H1 (cell line): Measurements from ENCODE around the gene DNAJC24. TPM values are rescaled to one million over a fixed set of nuclear protein-coding genes. Genes with fewer than 3 reads are reported as not detected.

ENCODE experiments used
- CTCF ChIA-PET: fragments of 300-600 bp; sonication (Branson Sonifier 250); formaldehyde crosslinking; loops from one replicate; lab custom pipeline; 2021; ENCODE audit not compliant: partially characterized antibody; lab: Charles Lee
- POLR2A ChIA-PET: fragments of 300-600 bp; sonication (Branson Sonifier 250); formaldehyde crosslinking; loops from one replicate; lab custom pipeline; 2021; ENCODE audit warnings: inconsistent platforms; ENCODE audit not compliant: partially characterized antibody; lab: Charles Lee
- DNase-seq, 2 experiments: peaks; one replicate each; pipeline versions ENCODE4 v3.0.0 to v3.0.0-alpha.2; 2010 to 2022; ENCODE audit warnings: low spot score in 2 of 2, low read depth in 1 of 2, mixed read lengths in 1 of 2
- FAIRE-seq: peaks from 2 replicates; lab custom pipeline; 2011; peaks lifted over from hg19 to GRCh38; lab: Jason Lieb, UNC
- H2AFZ ChIP-seq: 2 replicates; pipeline ENCODE4 v1.8.1; 2012; ENCODE audit warnings: low read length, inconsistent platforms
- H2AK5ac ChIP-seq: 2 replicates; pipeline ENCODE4 v1.6.1; 2013; ENCODE audit warnings: low read depth, low read length
- H2BK120ac ChIP-seq: replicated peaks from 2 replicates; pipeline ENCODE3; 2013; ENCODE audit warnings: low read depth, low read length, inconsistent platforms
- H2BK12ac ChIP-seq: 2 replicates; pipeline ENCODE4 v1.6.1; 2013; ENCODE audit warnings: low read depth, low read length
- H2BK15ac ChIP-seq: 2 replicates; pipeline ENCODE4 v1.6.1; 2013; ENCODE audit warnings: low read length
- H2BK20ac ChIP-seq: 2 replicates; pipeline ENCODE4 v1.6.1; 2013; ENCODE audit warnings: low read length
- H2BK5ac ChIP-seq: 2 replicates; pipeline ENCODE4 v1.6.1; 2013; ENCODE audit warnings: low read depth, low read length
- H3K14ac ChIP-seq: 2 replicates; pipeline ENCODE4 v1.6.1; 2013; ENCODE audit warnings: inconsistent platforms; ENCODE audit not compliant: insufficient read length
- H3K18ac ChIP-seq: 2 replicates; pipeline ENCODE4 v1.6.1; 2013; ENCODE audit warnings: low read length; ENCODE audit errors: extremely low read depth
- H3K23ac ChIP-seq: 2 replicates; pipeline ENCODE4 v1.6.1; 2013; ENCODE audit warnings: inconsistent platforms; ENCODE audit not compliant: insufficient read length
- H3K23me2 ChIP-seq: 2 replicates; pipeline ENCODE4 v1.6.1; 2013; ENCODE audit warnings: low read depth, low read length
- H3K27ac ChIP-seq: 2 replicates; pipeline ENCODE4 v1.6.1; 2011; ENCODE audit warnings: low read depth, low read length, inconsistent platforms
- H3K27me3 ChIP-seq, 4 experiments: replicated peaks in 1 of 4; 1 replicate in 1 of 4; 2 replicates in 3 of 4; pipeline versions ENCODE4 v1.6.1 to v1.8.1; 2011 to 2013; ENCODE audit warnings: low read length in 3 of 4, mild to moderate bottlenecking in 3 of 4, inconsistent platforms in 2 of 4, mixed read lengths in 2 of 4, moderate library complexity in 1 of 4; ENCODE audit not compliant: control insufficient read depth in 3 of 4, insufficient read depth in 3 of 4; ENCODE audit errors: extremely low read depth in 1 of 4
- H3K36me3 ChIP-seq, 4 experiments: 2 replicates each; pipeline versions ENCODE4 v1.6.1 to v1.8.1; 2011 to 2013; ENCODE audit warnings: mild to moderate bottlenecking in 4 of 4, low read length in 3 of 4, moderate library complexity in 2 of 4, control low read depth in 1 of 4, inconsistent platforms in 1 of 4; ENCODE audit not compliant: insufficient read depth in 4 of 4, control insufficient read depth in 2 of 4
- H3K4ac ChIP-seq: replicated peaks from 2 replicates; pipeline ENCODE3; 2013; ENCODE audit warnings: low read length, low read depth, mixed read lengths, inconsistent platforms; ENCODE audit not compliant: insufficient read length
- H3K4me1 ChIP-seq, 4 experiments: replicated peaks in 1 of 4; 1 replicate in 1 of 4; 2 replicates in 3 of 4; pipeline versions ENCODE4 v1.6.1 to v1.8.1; 2011 to 2013; ENCODE audit warnings: low read length in 3 of 4, inconsistent platforms in 2 of 4, mixed read lengths in 1 of 4; ENCODE audit not compliant: insufficient read depth in 4 of 4, control insufficient read depth in 3 of 4
- H3K4me2 ChIP-seq, 2 experiments: 2 replicates each; pipeline versions ENCODE4 v1.6.1 to v1.8.1; 2011 to 2013; ENCODE audit warnings: low read depth in 2 of 2, low read length in 2 of 2, control low read depth in 1 of 2, inconsistent platforms in 1 of 2, mild to moderate bottlenecking in 1 of 2; ENCODE audit not compliant: insufficient read depth in 1 of 2
- H3K4me3 ChIP-seq, 4 experiments: fragments of 200-600, 300-600 bp in 1 of 4; sonication (generic), shearing (Covaris generic), sonication (Bioruptor Twin) in 1 of 4; 2 replicates each; pipeline versions ENCODE4 v1.5.1 to v1.8.1; 2011 to 2016; ENCODE audit warnings: low read length in 4 of 4, low read depth in 3 of 4, control low read depth in 2 of 4, inconsistent platforms in 2 of 4, mild to moderate bottlenecking in 2 of 4, mixed read lengths in 1 of 4, moderate library complexity in 1 of 4; ENCODE audit not compliant: insufficient read depth in 2 of 4; ENCODE audit errors: extremely low read depth in 1 of 4
- H3K56ac ChIP-seq: replicated peaks from 2 replicates; pipeline ENCODE3; 2013; ENCODE audit warnings: low read depth, mild to moderate bottlenecking, mixed read lengths, low read length, inconsistent platforms; ENCODE audit not compliant: insufficient read length
- H3K79me1 ChIP-seq: 2 replicates; pipeline ENCODE4 v1.6.1; 2013; ENCODE audit warnings: low read depth, low read length, control low read depth
- H3K79me2 ChIP-seq, 2 experiments: 2 replicates each; pipeline versions ENCODE4 v1.6.1 to v1.8.1; 2012 to 2013; ENCODE audit warnings: low read length in 2 of 2, mild to moderate bottlenecking in 2 of 2, inconsistent platforms in 1 of 2; ENCODE audit not compliant: insufficient read depth in 2 of 2, control insufficient read depth in 1 of 2
- H3K9ac ChIP-seq, 4 experiments: replicated peaks in 1 of 4; 1 replicate in 1 of 4; 2 replicates in 3 of 4; pipeline versions ENCODE4 v1.6.1 to v1.8.1; 2011 to 2013; ENCODE audit warnings: low read depth in 3 of 4, low read length in 3 of 4, control low read depth in 2 of 4, mild to moderate bottlenecking in 2 of 4, moderate library complexity in 2 of 4, inconsistent platforms in 1 of 4; ENCODE audit errors: extremely low read depth in 1 of 4
- H3K9me3 ChIP-seq, 2 experiments: 2 replicates each; pipeline versions ENCODE4 v1.6.1 to v1.8.1; 2012 to 2013; ENCODE audit warnings: mild to moderate bottlenecking in 2 of 2, moderate library complexity in 2 of 2, control low read depth in 1 of 2, inconsistent platforms in 1 of 2, low read depth in 1 of 2, low read length in 1 of 2, mixed read lengths in 1 of 2; ENCODE audit not compliant: insufficient read depth in 2 of 2
- H4K20me1 ChIP-seq, 2 experiments: replicated peaks in 1 of 2; 2 replicates each; pipeline versions ENCODE3 to v1.8.1; 2011 to 2013; ENCODE audit warnings: inconsistent platforms in 2 of 2, low read length in 2 of 2, mild to moderate bottlenecking in 1 of 2; ENCODE audit not compliant: insufficient read depth in 2 of 2, control insufficient read depth in 1 of 2
- H4K5ac ChIP-seq: 2 replicates; pipeline ENCODE4 v1.6.1; 2013; ENCODE audit warnings: low read length, low read depth, mixed read lengths, inconsistent platforms; ENCODE audit not compliant: insufficient read length
- H4K8ac ChIP-seq: 2 replicates; pipeline ENCODE4 v1.8.0; 2013; ENCODE audit warnings: mild to moderate bottlenecking, moderate library complexity, low read length, inconsistent platforms; ENCODE audit not compliant: insufficient read depth; ENCODE audit errors: extremely low read depth
- H4K91ac ChIP-seq: replicated peaks from 2 replicates; pipeline ENCODE3; 2013; ENCODE audit warnings: low read length, mixed read lengths, inconsistent platforms; ENCODE audit not compliant: insufficient read length
- CHD2 ChIP-seq: IDR thresholded peaks from 2 replicates; pipeline ENCODE4 v1.6.1; 2012; ENCODE audit warnings: low read length, improper control_type of control experiment
- EP300 ChIP-seq, 2 experiments: IDR thresholded peaks; 1 replicate in 1 of 2; 2 replicates in 1 of 2; pipeline ENCODE4 v1.6.1; 2011 to 2012; ENCODE audit warnings: low read depth in 2 of 2, low read length in 2 of 2, mild to moderate bottlenecking in 2 of 2, borderline replicate concordance in 1 of 2, inconsistent platforms in 1 of 2, moderate library complexity in 1 of 2
- EZH2 ChIP-seq: fragments of 200-600 bp; sonication (generic); IDR thresholded peaks from 2 replicates; pipeline ENCODE4 v1.7.1; 2012; ENCODE audit warnings: low read depth, mild to moderate bottlenecking, moderate library complexity, low read length, inconsistent platforms; ENCODE audit not compliant: severe bottlenecking
- GTF2F1 ChIP-seq: IDR thresholded peaks from 2 replicates; pipeline ENCODE4 v1.6.1; 2012; ENCODE audit warnings: low read depth, low read length, improper control_type of control experiment, borderline replicate concordance
- JUND ChIP-seq: IDR thresholded peaks from 2 replicates; pipeline ENCODE4 v1.6.1; 2011; ENCODE audit warnings: mild to moderate bottlenecking, improper control_type of control experiment, low read length
- KDM5A ChIP-seq: fragments of 200-600 bp; IDR thresholded peaks from 2 replicates; pipeline ENCODE4 v1.7.1; 2012; ENCODE audit warnings: mild to moderate bottlenecking, low read length, inconsistent platforms, mixed read lengths
- NANOG ChIP-seq: IDR thresholded peaks from 2 replicates; pipeline ENCODE4 v1.6.1; 2011; ENCODE audit warnings: low read length, low read depth, mild to moderate bottlenecking, inconsistent platforms; ENCODE audit not compliant: insufficient read depth, poor library complexity, severe bottlenecking
- PHF8 ChIP-seq: fragments of 200-600 bp; sonication (generic); conservative IDR thresholded peaks from 2 replicates; pipeline ENCODE4 v1.7.1; 2012; ENCODE audit warnings: low read depth, mild to moderate bottlenecking, inconsistent platforms, low read length, moderate library complexity
- POLR2AphosphoS5 ChIP-seq: IDR thresholded peaks from 2 replicates; pipeline ENCODE4 v1.6.1; 2011; ENCODE audit warnings: low read depth, low read length
- SP1 ChIP-seq: IDR thresholded peaks from 2 replicates; pipeline ENCODE4 v1.6.1; 2011; ENCODE audit warnings: low read depth, low read length
- TAF1 ChIP-seq: IDR thresholded peaks from 2 replicates; pipeline ENCODE4 v1.6.1; 2011; ENCODE audit warnings: mild to moderate bottlenecking, low read depth, low read length
- TEAD4 ChIP-seq: IDR thresholded peaks from 2 replicates; pipeline ENCODE4 v1.6.1; 2012; ENCODE audit warnings: low read depth, low read length, inconsistent platforms, mixed read lengths
- WGBS, 2 experiments: shearing (Covaris generic) in 1 of 2; methylation state at CpG; one replicate each; pipeline versions ENCODE4 v1.1.6 to v1.1.7; 2013 to 2015; ENCODE audit warnings: low lambda C conversion rate in 2 of 2, mixed read lengths in 2 of 2, inconsistent platforms in 1 of 2, low coverage in 1 of 2, missing lambda C conversion rate in 1 of 2; ENCODE audit not compliant: insufficient replicate concordance in 2 of 2, insufficient coverage in 1 of 2, insufficient read length in 1 of 2; ENCODE audit errors: extremely low coverage in 1 of 2, missing lambda C conversion rate in 1 of 2; 5-methylcytosine and 5-hydroxymethylcytosine counted together
- polyA plus RNA-seq, 7 experiments: library from polyadenylated mRNA; depleted of rRNA in 3 of 7; stranded (reverse) in 5 of 7; unstranded in 2 of 7; fragments of >200 nt in 5 of 7; fragments of 200-250 nt in 2 of 7; gene quantifications; 1 replicate in 5 of 7; 2 replicates in 1 of 7; 4 replicates in 1 of 7; pipeline versions ENCODE4 v1.2.1 to v1.2.3, GENCODE V29; 2011 to 2013; ENCODE audit warnings: missing spikeins in 2 of 7, mixed read lengths in 2 of 7
- total RNA-seq: library from RNA; stranded (reverse); fragmentation: NEBNext Ultra II Directional; extraction: Animal tissue kit (Norgen Biotek cat#: 25700); gene quantifications from 2 replicates; pipeline ENCODE4 v1.2.1, GENCODE V29; 2021
- TF ChIP-seq, protein P1 (sequence below): IDR thresholded peaks from 2 replicates; pipeline ENCODE4 v1.6.1; 2012; ENCODE audit warnings: inconsistent platforms

The DNAJC24 gene
- total and polyA plus RNA-seq, 2 of the 8 experiments (the other 6 are each of a cell fraction or from before 2014, with no cell fraction given): 7.2 to 21.1 TPM

DNA sequence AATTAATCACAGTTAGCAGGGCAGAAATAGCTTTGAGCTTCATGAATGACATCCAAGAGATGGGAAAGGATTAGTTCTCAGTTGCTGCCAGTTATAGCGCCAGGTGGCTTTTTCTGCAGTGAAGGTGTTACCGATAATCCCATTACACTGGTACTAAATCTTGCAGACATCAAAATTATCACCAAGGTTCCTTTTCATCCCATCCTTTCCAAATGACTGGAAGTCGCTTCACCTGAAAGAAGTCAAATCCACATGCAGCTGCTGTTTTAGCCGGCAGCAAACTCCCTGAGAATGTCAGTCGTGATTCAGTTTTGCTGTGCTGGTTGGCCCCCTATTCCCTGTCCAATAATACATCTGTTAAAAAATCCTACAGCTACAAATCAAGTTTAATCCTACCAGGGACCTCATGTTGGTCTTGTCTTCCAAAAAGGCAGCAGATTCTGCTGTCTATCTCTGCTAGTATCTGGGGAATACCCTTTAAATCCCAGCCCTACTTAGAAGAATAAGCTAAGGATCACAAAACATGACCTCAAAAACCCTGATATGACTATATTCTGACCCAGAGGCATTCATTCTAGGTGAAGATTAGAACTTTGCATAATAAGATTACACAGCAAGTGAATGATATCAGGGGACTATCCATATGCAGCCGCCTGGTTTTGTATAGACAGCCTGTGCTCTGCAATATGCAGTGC, 108.0 kb downstream of the DNAJC24 start:
- H2AK5ac ChIP-seq: no peak overlapping the region
- CTCF ChIA-PET: interaction anchor here (0.8 to 2.0 kb wide), 4 partner anchors 10 to 698 kb away, joined by 3 to 9 read pairs (median 4); no protein-coding TSS in a partner anchor
- H3K36me3 ChIP-seq: no peaks in the 10 kb centered on the region; a peak in 1 of 8 replicates
- H3K27ac ChIP-seq: no peak overlapping the region
- H2BK20ac ChIP-seq: no peak overlapping the region
- no peak overlapping the region for H3K9ac ChIP-seq
- no peaks in the 10 kb centered on the region for H3K27me3 ChIP-seq
- H3K9me3 ChIP-seq: no peaks in the 10 kb centered on the region
- DNase-seq (no peak), FAIRE-seq (no peak)
- H4K8ac ChIP-seq: no peak overlapping the region; the same call in 1 of the 2 replicates
- no peak overlapping the region for H4K5ac ChIP-seq
- no peak overlapping the region for H3K18ac ChIP-seq
- no peaks in the 10 kb centered on the region for H3K4me1 ChIP-seq
- H3K79me2 ChIP-seq: peaks cover 0 to 27% of the 10 kb centered on the region in 2 experiments; a peak in 2 of 4 replicates
- no peak overlapping the region for H3K56ac ChIP-seq
- no peak overlapping the region for H3K14ac ChIP-seq
- H3K23ac ChIP-seq: no peak overlapping the region
- H4K91ac ChIP-seq: no peak overlapping the region
- H2BK12ac ChIP-seq: no peak overlapping the region
- H3K79me1 ChIP-seq: no peaks in the 10 kb centered on the region
- H3K4ac ChIP-seq: no peak overlapping the region
- H4K20me1 ChIP-seq: no peaks in the 10 kb centered on the region
- POLR2A ChIA-PET: no interaction called here
- 80% methylated on average over 6 of the region's 6 CpGs; no CpG with 5 or more reads in 1 of the 2 experiments for WGBS, 2 experiments
- H3K4me2 ChIP-seq: no peak overlapping the region
- H2AFZ ChIP-seq: no peak overlapping the region
- H2BK5ac ChIP-seq: no peak overlapping the region
- no peak overlapping the region for H2BK120ac ChIP-seq
- H3K23me2 ChIP-seq: no peaks in the 10 kb centered on the region
- no peak overlapping the region for H3K4me3 ChIP-seq
- H2BK15ac ChIP-seq: no peak overlapping the region
- TF ChIP-seq TAF1 (no peak), JUND (no peak), TEAD4 (no peak), EZH2 (no peak), KDM5A (no peak), SP1 (no peak), NANOG (no peak), PHF8 (no peak), GTF2F1 (no peak), POLR2AphosphoS5 (no peak), CHD2 (no peak), EP300 (IDR thresholded peaks at IDR 0.05; ENCODE audit: borderline replicate concordance in 1 of 2, low read depth in 2 of 2, low read length in 2 of 2) (no peak)
- TF ChIP-seq, protein P1, sequence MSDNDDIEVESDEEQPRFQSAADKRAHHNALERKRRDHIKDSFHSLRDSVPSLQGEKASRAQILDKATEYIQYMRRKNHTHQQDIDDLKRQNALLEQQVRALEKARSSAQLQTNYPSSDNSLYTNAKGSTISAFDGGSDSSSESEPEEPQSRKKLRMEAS: no peak
